ENCODE measurements around the gene PIGT. TPM values are rescaled to one million over a fixed set of nuclear protein-coding genes. Genes with fewer than 3 reads are reported as not detected.

The PIGT gene
- total RNA-seq, result 123 and 136 TPM in 2 replicates
- polyA plus RNA-seq (2012), result 171 TPM

- peak; percentile 91 for DNase-seq (ENCODE audit: low read depth)
Measured at GRCh38 chr20:45415822-45416637, at the start of gene PIGT. PIGT (plus strand) TSS chr20:45416141; CDS start chr20:45416157, 16 bp downstream.

GRCh38 chr20:45366192-45366591 is 49.7 kb upstream of the PIGT start:
- DNase-seq (ENCODE audit: low read depth), result no peak

- no peak for DNase-seq (ENCODE audit: low read depth)
Measured at GRCh38 chr20:45366631-45367030, 49.3 kb upstream of the PIGT start.

- no peak for DNase-seq (ENCODE audit: low read depth)
Measured at GRCh38 chr20:45367126-45367525, 48.8 kb upstream of the PIGT start.

GRCh38 chr20:45368221-45368980 is 47.5 kb upstream of the PIGT start:
- peak; percentile 71 for DNase-seq (ENCODE audit: low read depth)

- DNase-seq (ENCODE audit: low read depth), result no peak
Measured at GRCh38 chr20:45370571-45371160, 45.3 kb upstream of the PIGT start.

GRCh38 chr20:45372241-45372640 is 43.7 kb upstream of the PIGT start:
- no peak for DNase-seq (ENCODE audit: low read depth)

GRCh38 chr20:45372646-45373352 is 43.1 kb upstream of the PIGT start:
- DNase-seq (ENCODE audit: low read depth), result peak; percentile 69

GRCh38 chr20:45373353-45374100 is 42.4 kb upstream of the PIGT start:
- peak; percentile 89 for DNase-seq (ENCODE audit: low read depth)

- DNase-seq (ENCODE audit: low read depth), result no peak
Measured at GRCh38 chr20:45374101-45374467, 41.9 kb upstream of the PIGT start.

- no peak for DNase-seq (ENCODE audit: low read depth)
Measured at GRCh38 chr20:45374966-45375365, 41.0 kb upstream of the PIGT start.

GRCh38 chr20:45377269-45377668 is 38.7 kb upstream of the PIGT start:
- no peak for DNase-seq (ENCODE audit: low read depth)

- no peak for DNase-seq (ENCODE audit: low read depth)
Measured at GRCh38 chr20:45378191-45378590, 37.8 kb upstream of the PIGT start, which contains the start of gene TP53TG5. TP53TG5 (minus strand) TSS chr20:45378325; CDS start chr20:45378236, 89 bp downstream.

GRCh38 chr20:45387274-45387673 is 28.7 kb upstream of the PIGT start:
- no peak for DNase-seq (ENCODE audit: low read depth)

GRCh38 chr20:45390931-45391330 is 25.0 kb upstream of the PIGT start:
- no peak for DNase-seq (ENCODE audit: low read depth)

GRCh38 chr20:45391559-45391958 is 24.4 kb upstream of the PIGT start:
- DNase-seq (ENCODE audit: low read depth), result no peak

GRCh38 chr20:45392733-45393132 is 23.2 kb upstream of the PIGT start:
- DNase-seq (ENCODE audit: low read depth), result peak; percentile 11

- no peak for DNase-seq (ENCODE audit: low read depth)
Measured at GRCh38 chr20:45394221-45395113, 21.5 kb upstream of the PIGT start.

GRCh38 chr20:45395114-45395415 is 20.9 kb upstream of the PIGT start:
- DNase-seq (ENCODE audit: low read depth), result no peak

- DNase-seq (ENCODE audit: low read depth), result no peak
Measured at GRCh38 chr20:45399018-45399417, 16.9 kb upstream of the PIGT start.

Data from myocyte (in vitro differentiated cells).